ENCODE measurements around the gene CAMK2B. TPM values are rescaled to one million over a fixed set of nuclear protein-coding genes. Genes with fewer than 3 reads are reported as not detected.

Gene CAMK2B
- total and polyA plus RNA-seq, 2 experiments from 2014 or later: not detected

DNA sequence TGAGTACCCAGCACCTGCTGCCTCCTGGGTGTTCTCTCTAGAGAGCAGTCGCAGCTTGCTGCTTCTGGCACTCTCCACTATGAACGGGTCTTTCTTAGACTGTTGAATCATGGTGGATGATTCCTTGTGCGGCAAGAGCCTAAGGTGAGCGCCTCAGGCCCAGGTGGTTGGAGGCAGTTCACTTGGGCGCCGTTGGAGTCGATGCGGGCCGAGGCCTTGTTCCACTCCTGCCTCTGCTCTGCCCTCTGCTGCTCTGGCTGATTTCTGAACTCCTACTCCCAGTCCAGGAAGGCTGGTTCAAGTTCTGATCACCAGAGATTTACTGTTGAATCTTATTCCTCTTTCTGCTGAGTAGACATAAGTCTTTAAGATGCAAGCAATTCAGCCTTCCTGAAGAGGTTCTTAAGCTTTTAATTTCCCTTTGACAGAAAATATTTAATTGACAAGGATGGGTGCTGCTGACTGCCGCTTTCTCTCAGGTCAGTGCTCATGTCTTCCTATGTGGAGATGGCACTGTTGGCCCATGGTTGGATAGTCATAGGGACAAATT is 114.2 kb downstream of the CAMK2B start:
- Histone ChIP-seq H3K27ac (ENCODE audit: low read depth) (no peak overlapping the region), H3K79me2 (replicated peaks; ENCODE audit: insufficient read depth) (no peaks in the 10 kb centered on the region), H3K27me3 (ENCODE audit: insufficient read depth) (no peaks in the 10 kb centered on the region), H3F3A (replicated peaks; ENCODE audit: low read depth) (no peaks in the 10 kb centered on the region), H3K4me2 (no peak overlapping the region), H3K36me3 (ENCODE audit: insufficient read depth) (peaks cover 34% of the 10 kb centered on the region), H3K4me1 (ENCODE audit: insufficient read depth) (peaks cover 7% of the 10 kb centered on the region), H2AFZ (no peak overlapping the region), H3K4me3 (no peak overlapping the region), H4K20me1 (replicated peaks; ENCODE audit: insufficient read depth) (peaks cover 11% of the 10 kb centered on the region; the same call in 1 of the 2 replicates), H3K9me2 (ENCODE audit: insufficient read depth) (no peaks in the 10 kb centered on the region)
- Mint-ChIP-seq H3K27me3 (ENCODE audit: insufficient read depth, low read depth, poor library complexity) (no peaks in the 10 kb centered on the region), H3K4me1 (peaks cover 15% of the 10 kb centered on the region), H3K9me3 (no peaks in the 10 kb centered on the region), H3K36me3 (ENCODE audit: low read depth) (peaks cover 56% of the 10 kb centered on the region), H3K4me3 (no peak overlapping the region), H3K27ac (no peak overlapping the region)
- TF ChIP-seq ZNF114 (CRISPR knock-in tag; IDR thresholded peaks at IDR 0.05) (no peak), EZH2phosphoT487 (IDR thresholded peaks at IDR 0.05; ENCODE audit: unreplicated experiment) (no peak), CREB1 (CRISPR knock-in tag; IDR thresholded peaks at IDR 0.05; ENCODE audit: low read depth) (no peak), JUNB (IDR thresholded peaks at IDR 0.05; ENCODE audit: unreplicated experiment) (no peak)
- TF ChIP-seq, protein P1, sequence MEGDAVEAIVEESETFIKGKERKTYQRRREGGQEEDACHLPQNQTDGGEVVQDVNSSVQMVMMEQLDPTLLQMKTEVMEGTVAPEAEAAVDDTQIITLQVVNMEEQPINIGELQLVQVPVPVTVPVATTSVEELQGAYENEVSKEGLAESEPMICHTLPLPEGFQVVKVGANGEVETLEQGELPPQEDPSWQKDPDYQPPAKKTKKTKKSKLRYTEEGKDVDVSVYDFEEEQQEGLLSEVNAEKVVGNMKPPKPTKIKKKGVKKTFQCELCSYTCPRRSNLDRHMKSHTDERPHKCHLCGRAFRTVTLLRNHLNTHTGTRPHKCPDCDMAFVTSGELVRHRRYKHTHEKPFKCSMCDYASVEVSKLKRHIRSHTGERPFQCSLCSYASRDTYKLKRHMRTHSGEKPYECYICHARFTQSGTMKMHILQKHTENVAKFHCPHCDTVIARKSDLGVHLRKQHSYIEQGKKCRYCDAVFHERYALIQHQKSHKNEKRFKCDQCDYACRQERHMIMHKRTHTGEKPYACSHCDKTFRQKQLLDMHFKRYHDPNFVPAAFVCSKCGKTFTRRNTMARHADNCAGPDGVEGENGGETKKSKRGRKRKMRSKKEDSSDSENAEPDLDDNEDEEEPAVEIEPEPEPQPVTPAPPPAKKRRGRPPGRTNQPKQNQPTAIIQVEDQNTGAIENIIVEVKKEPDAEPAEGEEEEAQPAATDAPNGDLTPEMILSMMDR (conservative IDR thresholded peaks at IDR 0.05; ENCODE audit: low read depth in 2 of 2): no peak
- TF ChIP-seq, protein P2, sequence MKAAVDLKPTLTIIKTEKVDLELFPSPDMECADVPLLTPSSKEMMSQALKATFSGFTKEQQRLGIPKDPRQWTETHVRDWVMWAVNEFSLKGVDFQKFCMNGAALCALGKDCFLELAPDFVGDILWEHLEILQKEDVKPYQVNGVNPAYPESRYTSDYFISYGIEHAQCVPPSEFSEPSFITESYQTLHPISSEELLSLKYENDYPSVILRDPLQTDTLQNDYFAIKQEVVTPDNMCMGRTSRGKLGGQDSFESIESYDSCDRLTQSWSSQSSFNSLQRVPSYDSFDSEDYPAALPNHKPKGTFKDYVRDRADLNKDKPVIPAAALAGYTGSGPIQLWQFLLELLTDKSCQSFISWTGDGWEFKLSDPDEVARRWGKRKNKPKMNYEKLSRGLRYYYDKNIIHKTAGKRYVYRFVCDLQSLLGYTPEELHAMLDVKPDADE (IDR thresholded peaks at IDR 0.05): no peak
- ATAC-seq (no peak), DNase-seq (ENCODE audit: low spot score) (no peak)

DNA sequence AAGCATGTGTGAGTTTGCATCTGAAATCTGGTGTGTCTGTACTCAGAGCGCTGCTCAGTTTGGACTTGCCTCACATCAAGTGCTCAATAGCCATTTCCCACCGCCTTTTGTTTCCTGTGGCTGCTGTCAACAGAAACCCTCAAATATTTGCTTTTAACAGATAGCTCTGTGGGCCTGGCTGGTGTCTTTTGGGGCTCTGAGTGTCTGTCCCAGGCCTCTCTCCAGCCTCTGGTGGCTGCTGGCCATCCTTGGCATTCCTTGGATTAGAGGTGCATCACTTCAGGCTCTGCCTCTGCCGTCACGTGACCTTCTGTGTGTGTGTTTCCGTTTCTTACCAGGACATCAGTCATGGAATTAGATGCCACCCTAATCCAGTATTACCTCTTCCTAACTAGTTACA is 115.3 kb downstream of the CAMK2B start:
- H3K9me2 ChIP-seq (ENCODE audit: insufficient read depth): no peaks in the 10 kb centered on the region
- no peak overlapping the region for H2AFZ ChIP-seq
- Mint-ChIP-seq H3K36me3 (ENCODE audit: low read depth) (peaks cover 61% of the 10 kb centered on the region), H3K4me1 (peaks cover 15% of the 10 kb centered on the region), H3K9me3 (no peaks in the 10 kb centered on the region), H3K27ac (no peak overlapping the region), H3K27me3 (ENCODE audit: insufficient read depth, low read depth, poor library complexity) (no peaks in the 10 kb centered on the region), H3K4me3 (no peak overlapping the region)
- H3K27ac ChIP-seq (ENCODE audit: low read depth): no peak overlapping the region
- peaks cover 2% of the 10 kb centered on the region; the same call in 1 of the 2 replicates for H3K79me2 ChIP-seq (replicated peaks; ENCODE audit: insufficient read depth)
- peaks cover 11% of the 10 kb centered on the region; the same call in 1 of the 2 replicates for H4K20me1 ChIP-seq (replicated peaks; ENCODE audit: insufficient read depth)
- no peaks in the 10 kb centered on the region for H3F3A ChIP-seq (replicated peaks; ENCODE audit: low read depth)
- H3K36me3 ChIP-seq (ENCODE audit: insufficient read depth): peaks cover 39% of the 10 kb centered on the region
- no peaks in the 10 kb centered on the region for H3K27me3 ChIP-seq (ENCODE audit: insufficient read depth)
- H3K4me1 ChIP-seq (ENCODE audit: insufficient read depth): peaks cover 7% of the 10 kb centered on the region
- no peak for ATAC-seq
- no peak overlapping the region for H3K4me3 ChIP-seq
- no peak for DNase-seq (ENCODE audit: low spot score)
- H3K4me2 ChIP-seq: no peak overlapping the region
- TF ChIP-seq, protein P3, sequence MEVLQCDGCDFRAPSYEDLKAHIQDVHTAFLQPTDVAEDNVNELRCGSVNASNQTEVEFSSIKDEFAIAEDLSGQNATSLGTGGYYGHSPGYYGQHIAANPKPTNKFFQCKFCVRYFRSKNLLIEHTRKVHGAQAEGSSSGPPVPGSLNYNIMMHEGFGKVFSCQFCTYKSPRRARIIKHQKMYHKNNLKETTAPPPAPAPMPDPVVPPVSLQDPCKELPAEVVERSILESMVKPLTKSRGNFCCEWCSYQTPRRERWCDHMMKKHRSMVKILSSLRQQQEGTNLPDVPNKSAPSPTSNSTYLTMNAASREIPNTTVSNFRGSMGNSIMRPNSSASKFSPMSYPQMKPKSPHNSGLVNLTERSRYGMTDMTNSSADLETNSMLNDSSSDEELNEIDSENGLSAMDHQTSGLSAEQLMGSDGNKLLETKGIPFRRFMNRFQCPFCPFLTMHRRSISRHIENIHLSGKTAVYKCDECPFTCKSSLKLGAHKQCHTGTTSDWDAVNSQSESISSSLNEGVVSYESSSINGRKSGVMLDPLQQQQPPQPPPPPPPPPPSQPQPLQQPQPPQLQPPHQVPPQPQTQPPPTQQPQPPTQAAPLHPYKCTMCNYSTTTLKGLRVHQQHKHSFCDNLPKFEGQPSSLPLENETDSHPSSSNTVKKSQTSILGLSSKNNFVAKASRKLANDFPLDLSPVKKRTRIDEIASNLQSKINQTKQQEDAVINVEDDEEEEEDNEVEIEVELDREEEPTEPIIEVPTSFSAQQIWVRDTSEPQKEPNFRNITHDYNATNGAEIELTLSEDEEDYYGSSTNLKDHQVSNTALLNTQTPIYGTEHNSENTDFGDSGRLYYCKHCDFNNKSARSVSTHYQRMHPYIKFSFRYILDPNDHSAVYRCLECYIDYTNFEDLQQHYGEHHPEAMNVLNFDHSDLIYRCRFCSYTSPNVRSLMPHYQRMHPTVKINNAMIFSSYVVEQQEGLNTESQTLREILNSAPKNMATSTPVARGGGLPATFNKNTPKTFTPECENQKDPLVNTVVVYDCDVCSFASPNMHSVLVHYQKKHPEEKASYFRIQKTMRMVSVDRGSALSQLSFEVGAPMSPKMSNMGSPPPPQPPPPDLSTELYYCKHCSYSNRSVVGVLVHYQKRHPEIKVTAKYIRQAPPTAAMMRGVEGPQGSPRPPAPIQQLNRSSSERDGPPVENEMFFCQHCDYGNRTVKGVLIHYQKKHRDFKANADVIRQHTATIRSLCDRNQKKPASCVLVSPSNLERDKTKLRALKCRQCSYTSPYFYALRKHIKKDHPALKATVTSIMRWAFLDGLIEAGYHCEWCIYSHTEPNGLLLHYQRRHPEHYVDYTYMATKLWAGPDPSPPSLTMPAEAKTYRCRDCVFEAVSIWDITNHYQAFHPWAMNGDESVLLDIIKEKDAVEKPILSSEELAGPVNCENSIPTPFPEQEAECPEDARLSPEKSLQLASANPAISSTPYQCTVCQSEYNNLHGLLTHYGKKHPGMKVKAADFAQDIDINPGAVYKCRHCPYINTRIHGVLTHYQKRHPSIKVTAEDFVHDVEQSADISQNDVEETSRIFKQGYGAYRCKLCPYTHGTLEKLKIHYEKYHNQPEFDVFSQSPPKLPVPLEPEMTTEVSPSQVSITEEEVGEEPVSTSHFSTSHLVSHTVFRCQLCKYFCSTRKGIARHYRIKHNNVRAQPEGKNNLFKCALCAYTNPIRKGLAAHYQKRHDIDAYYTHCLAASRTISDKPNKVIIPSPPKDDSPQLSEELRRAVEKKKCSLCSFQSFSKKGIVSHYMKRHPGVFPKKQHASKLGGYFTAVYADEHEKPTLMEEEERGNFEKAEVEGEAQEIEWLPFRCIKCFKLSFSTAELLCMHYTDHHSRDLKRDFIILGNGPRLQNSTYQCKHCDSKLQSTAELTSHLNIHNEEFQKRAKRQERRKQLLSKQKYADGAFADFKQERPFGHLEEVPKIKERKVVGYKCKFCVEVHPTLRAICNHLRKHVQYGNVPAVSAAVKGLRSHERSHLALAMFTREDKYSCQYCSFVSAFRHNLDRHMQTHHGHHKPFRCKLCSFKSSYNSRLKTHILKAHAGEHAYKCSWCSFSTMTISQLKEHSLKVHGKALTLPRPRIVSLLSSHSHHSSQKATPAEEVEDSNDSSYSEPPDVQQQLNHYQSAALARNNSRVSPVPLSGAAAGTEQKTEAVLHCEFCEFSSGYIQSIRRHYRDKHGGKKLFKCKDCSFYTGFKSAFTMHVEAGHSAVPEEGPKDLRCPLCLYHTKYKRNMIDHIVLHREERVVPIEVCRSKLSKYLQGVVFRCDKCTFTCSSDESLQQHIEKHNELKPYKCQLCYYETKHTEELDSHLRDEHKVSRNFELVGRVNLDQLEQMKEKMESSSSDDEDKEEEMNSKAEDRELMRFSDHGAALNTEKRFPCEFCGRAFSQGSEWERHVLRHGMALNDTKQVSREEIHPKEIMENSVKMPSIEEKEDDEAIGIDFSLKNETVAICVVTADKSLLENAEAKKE (CRISPR knock-in tag; IDR thresholded peaks at IDR 0.05): no peak
- TF ChIP-seq ZNF114 (CRISPR knock-in tag; IDR thresholded peaks at IDR 0.05) (no peak), CREB1 (CRISPR knock-in tag; IDR thresholded peaks at IDR 0.05; ENCODE audit: low read depth) (no peak), NANOG (IDR thresholded peaks at IDR 0.05; ENCODE audit: borderline replicate concordance) (no peak), EZH2phosphoT487 (IDR thresholded peaks at IDR 0.05; ENCODE audit: unreplicated experiment) (no peak), JUNB (IDR thresholded peaks at IDR 0.05; ENCODE audit: unreplicated experiment) (no peak)
- TF ChIP-seq, protein P1 (conservative IDR thresholded peaks at IDR 0.05; ENCODE audit: low read depth in 2 of 2): no peak

Data from GM23338 (cell line).